ENCODE results near the gene C11orf16.
A peak's percentile ranks its signal among the peaks of the same experiment; 100 is the strongest.
"Not testable (repeated sequence)": the region's sequence is repeated elsewhere in the genome, so short reads cannot be mapped to it uniquely, and the experiment has no call there.

C11orf16 gene, protein sequence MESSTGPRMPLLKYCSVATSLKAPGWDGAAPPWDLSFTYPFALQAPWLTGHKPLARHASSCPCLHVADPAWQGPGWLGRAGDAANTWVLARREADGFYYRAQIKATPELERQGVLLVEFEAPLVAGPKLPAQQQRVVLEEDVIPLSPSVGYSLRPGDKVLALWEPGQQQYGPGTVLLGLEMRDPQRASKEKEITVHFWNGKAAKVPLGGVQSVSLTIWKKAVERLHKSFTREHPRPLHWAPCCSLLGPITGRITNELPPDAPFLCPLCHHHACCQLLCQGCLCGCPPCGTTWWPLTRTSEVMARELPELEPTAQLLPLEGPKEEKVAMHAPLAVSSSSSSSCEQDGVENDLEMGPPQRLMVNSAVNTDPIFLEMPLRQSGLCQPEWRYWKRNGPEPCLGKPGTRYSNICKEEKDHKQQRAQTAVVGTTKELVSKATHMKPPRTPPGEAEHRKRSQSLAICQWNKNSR

DNA sequence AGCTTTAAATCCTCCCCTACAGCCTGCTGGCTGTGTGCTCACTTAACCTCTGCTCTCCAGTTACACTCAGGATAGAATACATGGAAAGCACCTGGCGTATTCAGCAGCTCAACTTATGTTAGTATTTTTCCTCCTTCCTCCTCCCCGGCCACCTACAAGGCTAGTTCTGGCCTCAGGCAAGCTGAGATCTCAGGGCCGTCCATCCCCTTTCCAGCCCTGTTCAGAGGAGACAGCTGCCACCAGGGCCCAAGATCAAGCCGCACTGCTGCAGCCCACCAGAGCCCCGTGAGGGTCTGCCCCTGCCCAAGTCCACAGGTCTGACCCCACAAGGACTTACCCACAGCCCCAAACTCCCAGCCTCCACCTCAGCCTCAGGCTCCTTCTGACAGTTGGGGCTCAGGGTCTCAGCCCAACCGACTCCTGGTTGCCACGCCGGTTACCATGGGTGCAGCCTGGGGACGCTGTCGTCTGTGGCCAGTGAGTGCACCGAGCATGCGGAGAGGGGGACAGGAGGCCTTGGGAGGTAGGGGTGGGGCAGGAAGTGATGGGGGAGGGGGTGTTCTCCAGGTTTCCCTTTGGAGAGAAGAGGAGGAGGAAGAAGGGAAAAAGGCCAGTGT lies at the start of gene C11orf16:
TSS of gene C11orf16 (minus strand) at position 384 of the 617 bp plus-strand sequence. CDS start 639 bp downstream, outside the sequence.
- no peak for DNase-seq (ENCODE audit: low spot score)

DNA sequence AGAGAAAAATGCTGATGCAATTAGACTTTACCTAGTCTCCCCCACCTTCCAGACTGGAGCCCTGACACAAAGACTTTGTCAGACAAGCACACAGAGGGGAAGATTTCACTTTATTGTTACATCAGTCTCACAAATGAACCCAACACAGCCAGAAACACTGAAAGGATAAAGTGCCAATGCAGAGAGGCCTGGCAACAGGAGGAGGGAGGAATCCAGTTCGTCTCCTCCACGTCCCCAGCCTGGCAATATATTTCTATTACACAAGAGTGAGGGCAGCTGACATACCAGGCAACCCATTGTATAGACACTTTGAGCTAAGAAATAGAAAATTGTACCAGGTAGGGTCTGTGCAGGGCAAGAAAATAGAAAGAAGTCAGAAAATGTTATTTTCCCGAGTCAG lies 47.7 kb upstream of the C11orf16 start:
- DNase-seq (ENCODE audit: low spot score), result no peak

DNA sequence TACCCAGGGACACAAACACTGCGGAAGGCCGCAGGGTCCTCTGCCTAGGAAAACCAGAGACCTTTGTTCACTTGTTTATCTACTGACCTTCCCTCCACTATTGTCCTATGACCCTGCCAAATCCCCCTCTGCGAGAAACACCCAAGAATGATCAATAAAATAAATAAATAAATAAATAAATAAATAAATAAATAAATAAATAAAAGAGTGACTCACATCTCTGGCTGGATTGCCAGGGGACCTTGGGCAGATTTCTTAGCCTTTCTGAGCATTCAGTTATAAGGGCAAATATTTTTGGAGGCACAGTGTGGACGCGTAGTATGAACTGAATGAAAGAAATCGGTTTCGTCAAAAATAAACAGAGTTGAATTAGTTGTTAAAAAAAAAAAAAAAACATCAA lies 46.6 kb upstream of the C11orf16 start:
- DNase-seq (ENCODE audit: low spot score), result not testable (repeated sequence)

DNA sequence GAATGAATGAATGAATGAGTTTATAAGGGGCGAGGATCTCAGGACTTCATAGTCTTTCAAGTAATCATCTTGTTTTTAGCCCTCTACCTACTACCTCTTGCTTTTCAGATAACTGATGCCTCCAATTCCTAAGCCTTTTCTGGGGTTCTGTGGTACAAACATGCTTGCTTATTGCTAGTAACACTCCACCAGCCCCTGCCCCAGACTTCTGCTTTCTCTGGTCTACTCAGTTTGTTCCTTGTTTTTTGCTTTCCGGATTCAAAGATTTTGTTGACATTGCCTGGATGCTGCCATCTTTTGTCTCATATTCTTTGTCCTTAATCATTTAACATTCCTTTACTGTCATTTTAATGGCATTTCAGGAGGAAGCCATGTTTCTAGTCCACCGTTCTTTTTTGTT lies 40.4 kb upstream of the C11orf16 start:
- no peak for DNase-seq (ENCODE audit: low spot score)

DNA sequence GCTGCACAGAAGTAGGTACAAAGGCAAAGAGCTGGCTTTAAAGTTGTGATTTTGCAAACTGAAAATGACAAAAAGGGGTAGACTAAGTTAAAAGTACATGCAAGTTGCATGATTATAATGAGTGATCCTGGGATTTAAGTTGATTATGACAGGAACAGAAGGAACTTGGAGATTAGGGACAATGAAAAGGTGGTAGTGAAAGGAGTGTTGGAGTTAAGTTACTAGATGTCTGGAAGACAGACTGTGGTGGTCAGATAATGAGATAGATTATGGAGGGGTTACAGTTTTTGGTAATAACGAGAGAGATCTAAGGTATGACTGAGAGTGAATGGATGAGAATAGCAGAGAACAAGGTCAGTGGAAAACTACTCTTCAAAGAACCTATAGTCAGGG lies 39.2 kb upstream of the C11orf16 start:
- no peak for DNase-seq (ENCODE audit: low spot score)

DNA sequence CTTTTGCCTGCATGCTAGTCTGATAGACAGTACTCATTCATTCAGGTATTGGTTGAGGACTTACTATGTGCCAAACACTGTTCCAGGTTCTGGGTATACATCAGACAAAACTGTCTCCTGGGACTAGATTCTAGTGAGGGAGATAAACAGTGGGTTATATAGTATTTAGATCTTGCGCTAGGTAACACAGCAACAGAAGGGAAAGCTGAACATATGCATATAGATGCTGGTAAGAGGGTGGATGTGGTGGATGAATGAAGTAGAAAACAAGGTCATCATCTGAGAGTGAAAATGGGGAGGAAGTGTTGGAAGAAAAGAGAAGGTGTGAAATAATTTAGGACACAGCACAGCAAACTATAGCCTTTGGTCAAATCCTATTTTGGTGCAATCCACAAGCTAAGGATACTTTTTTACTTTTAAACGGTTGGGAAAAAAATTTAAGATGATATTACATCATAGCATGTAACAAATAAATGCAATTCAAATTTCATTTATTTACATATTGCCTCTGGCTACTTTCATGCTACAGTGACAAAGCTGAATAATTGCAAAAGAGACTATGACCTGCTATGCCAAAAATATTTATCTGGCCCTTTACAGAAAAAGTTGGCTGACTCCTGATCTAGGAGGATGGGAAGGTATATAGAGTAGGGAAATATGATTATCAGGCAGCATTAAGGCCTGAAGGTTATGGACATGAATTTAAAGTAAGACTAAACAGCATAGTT lies 38.6 kb upstream of the C11orf16 start:
- DNase-seq (ENCODE audit: low spot score), result no peak

DNA sequence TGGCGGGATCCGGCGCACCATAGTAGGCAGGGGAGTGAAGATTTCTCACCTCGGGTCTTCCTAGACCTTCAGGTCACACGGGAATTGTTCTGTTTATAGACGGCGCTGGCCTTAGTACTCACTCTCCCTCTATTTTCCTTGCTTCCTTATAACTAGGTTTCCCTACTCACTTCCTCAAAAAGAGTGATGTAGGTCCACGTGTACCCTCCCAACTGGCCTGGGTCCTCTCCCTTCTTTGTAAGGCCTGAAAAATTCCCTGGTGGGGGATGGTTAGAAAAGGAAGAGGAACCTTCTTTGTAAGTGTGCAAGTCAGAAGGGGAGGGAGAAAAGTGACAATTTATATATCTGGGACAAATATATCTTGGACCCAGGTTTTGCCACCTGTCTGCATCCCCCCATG lies 34.4 kb upstream of the C11orf16 start:
- no peak for DNase-seq (ENCODE audit: low spot score)

DNA sequence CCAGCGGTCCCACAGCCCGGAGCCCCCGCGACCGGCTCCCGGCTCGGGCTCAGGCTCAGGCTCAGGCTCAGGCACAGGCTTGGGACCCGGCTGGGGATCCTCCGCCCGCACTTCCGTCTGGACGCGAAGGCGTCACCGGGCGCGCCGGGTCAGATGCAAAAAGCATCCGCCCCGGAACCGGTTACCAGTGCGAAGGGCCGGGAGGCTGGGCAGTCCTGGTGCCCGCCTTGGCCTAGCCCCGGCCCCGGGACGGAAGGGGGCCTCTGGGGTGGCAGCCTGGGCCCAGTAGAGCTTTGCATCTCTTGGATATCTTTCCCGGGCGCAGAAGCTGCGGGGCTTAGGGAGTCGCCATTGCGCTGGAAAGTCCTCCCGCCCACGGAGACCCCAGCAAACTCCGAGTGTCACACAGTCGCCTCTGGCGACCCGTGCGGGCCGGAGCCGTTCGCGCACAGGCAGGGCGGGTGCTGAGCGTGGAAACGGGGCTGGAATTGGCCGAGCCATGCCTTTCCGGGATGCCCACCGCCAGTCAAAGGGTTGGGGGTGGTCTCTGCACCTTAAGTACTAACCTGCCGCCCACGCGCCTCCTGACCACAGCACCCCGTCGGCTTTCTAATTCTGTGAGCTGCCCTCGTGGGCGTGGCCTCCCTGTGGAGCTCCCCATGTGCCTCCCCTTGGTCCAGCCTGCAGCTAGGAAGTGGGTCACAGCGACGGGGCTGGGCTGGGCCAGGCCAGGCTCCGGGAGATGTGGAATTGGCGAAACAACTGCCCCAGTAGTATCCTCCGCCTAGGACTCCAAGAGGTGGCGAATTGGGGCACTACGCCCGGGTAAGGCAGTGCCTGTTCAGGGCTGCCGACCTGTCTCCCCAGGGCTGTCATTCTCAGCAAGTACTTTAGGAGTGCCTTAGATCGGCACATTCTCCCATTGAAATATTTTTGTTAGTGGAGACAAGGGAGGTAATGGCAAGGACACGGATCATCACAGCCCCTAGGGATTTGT lies 31.9 kb upstream of the C11orf16 start, which contains the start of gene TMEM9B:
TSS of gene TMEM9B (minus strand) at position 119 of the 997 bp plus-strand sequence. CDS start 129 bp downstream, outside the sequence.
- DNase-seq (ENCODE audit: low spot score), result peak; percentile 93

DNA sequence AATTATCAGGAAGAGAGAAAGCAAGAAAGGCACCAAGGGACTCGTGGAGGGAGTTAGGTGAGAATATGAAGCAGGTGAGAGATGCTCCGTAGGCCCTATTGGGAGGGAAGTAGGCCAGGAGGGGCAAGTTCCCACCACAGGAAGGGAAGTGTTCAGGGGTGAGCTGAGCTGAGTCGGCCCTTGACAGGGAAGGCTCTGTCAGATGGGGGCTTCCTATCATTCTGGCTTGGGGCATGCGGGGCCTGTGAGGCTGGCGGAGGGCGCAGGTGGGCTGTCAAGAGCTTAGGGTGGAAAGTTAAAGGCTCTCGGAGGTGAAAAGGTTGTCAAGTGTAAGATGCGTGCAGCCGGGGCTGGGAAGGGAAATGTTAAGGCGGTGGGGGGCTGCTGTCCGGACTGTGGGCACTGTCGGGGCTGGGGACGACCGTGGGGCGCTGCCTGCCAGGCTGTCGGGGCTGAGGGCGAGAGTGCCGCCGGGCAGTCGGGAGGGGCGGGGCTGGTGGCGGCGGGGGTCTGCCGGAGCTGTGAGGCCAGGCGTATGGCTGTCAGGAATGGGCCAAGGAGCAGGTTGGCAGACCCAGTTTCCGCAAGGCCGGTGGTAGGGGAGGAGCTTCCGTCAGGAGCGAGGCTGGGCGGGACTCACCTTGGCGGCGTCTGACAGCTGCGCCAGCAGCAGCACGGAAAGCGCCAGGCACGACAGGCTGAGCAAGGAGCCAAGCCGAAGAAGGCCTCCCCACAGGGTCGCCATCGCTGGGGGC lies 31.0 kb upstream of the C11orf16 start:
- DNase-seq (ENCODE audit: low spot score), result peak; percentile 80

DNA sequence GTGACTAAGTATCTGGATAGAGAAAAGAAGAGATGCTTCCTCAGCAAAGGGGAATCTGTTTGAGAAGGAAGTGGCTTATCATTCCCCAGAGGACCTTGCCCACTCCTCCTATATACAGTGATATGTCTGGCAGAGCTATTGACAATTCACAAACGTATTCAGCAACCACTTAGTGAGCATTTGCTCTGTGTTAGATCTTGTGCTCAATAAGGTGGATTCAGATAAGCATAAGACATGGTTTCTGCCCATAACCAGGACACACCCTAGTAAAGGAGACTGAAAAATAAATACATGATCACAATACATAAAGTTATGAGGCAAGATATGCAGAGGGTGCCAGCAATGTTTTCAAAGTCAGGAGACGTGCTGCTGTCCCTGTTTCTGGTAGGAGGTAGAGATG lies 30.1 kb upstream of the C11orf16 start:
- no peak for DNase-seq (ENCODE audit: low spot score)

DNA sequence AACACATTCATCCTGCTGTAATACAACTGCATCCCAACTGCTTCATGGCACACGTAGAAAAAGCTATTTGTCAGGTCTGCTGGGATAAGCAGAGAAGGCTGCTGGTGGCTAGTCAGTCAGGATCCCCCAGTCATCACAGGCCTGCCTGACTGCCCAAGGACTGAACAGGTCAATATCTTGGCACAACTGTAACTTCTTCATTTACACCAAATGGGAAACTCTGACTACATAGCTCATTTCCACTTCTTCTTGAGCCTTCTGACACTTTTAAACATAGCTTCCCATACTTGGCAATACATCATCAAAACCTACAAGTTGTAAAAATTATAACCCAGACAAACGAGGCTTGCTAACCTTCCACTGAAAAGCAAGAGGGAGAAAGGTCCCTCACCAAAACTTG lies 28.7 kb upstream of the C11orf16 start:
- no peak for DNase-seq (ENCODE audit: low spot score)

DNA sequence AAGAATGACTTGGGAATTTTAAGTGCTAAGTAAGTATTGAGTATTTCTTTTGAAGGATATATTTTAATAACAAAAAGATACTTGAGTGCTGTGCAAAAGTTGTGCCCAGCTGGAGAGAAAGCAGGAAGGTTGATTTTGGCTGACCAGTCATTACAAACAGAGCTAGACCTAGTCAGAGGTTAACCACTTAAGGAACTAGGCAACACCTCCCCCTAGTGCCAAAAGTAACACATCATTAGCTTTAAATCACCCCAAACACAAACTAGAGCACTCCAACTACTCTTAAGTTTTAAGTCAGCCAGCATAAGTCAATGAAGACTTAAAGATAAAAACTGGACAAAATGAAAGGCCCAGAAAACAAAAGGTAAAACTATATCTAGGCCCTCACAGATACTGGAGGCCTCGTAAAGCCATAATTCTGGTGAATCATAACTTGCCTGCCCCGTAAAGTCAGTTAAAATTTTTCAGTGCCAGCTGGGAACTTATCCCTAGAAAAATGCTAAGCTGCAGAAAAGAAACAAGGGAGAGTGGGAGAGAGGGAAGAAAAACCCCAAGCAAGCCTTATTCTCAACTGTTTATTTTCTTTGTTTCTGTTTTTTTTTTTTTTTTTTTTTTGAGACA lies 26.9 kb upstream of the C11orf16 start:
- DNase-seq (ENCODE audit: low spot score), result peak; percentile 78

DNA sequence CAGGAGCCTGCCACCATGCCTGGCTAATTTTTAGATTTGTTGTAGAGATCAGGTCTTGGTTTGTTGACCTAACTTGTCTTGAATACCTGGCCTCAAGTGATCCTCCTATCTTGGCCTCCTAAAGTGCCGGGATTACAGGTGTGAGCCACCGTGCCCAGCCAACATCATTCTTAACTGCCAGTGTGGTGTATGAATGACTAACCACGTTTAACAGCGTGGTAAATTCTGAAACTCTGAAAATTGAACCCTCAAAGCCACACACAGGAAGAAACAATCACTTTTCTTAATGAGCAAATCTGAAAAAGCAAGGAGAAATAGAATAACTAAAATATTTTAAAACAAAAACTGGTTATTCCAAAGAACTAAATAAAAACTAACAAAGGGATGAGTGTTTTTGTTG lies 24.1 kb upstream of the C11orf16 start:
- no peak for DNase-seq (ENCODE audit: low spot score)

DNA sequence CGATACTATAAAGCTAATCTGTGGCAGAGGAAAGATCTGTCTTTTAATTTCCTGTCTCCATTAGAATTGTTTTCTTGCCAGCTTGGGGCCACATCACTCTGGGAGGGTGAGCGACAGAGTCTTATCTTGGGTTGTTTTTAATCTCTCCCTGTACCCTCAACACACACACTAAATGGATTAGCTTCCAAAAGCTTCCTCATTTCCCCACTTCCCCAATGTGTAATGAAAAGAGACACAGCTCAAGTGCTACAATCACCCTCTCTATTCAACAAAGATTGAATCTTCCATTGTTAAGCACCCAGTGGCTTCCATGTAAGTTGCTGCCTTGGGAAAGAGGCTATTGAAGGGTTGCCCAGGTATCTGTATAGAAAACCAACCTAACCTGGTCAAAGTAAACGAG lies 16.1 kb upstream of the C11orf16 start:
- DNase-seq (ENCODE audit: low spot score), result no peak

DNA sequence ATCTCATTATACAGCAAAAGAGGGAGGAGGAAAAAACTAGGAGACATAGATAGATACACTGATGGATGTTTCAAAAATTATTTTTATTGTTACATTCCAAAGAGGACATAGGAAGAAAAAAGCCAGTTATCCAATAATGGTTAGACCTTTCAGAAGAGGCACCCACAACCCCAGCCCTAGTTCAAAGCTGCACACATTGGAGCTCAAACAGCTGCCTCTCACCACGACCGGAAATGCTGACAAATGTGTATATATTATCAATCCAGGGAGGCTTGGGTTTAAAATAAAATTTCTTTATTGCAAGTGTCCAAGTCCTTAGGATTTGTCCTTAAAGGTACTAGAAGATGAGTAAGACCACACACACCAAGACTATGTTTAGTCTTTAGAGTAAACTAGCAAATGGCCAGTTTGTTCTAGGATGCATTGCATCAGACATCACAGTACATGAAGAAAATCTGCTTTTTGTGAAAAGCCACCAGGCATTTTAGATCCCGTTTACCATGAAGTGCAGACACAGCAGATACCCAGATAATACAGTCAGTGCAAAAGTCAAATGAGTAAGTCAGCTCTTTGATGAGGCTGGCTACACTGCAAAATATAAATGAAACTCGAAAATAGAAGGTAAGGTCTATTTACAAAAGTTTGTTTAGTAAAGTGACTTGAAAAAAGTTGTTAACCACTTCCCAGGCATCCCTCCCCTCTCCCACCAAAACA lies 14.6 kb upstream of the C11orf16 start:
- no peak for DNase-seq (ENCODE audit: low spot score)

DNA sequence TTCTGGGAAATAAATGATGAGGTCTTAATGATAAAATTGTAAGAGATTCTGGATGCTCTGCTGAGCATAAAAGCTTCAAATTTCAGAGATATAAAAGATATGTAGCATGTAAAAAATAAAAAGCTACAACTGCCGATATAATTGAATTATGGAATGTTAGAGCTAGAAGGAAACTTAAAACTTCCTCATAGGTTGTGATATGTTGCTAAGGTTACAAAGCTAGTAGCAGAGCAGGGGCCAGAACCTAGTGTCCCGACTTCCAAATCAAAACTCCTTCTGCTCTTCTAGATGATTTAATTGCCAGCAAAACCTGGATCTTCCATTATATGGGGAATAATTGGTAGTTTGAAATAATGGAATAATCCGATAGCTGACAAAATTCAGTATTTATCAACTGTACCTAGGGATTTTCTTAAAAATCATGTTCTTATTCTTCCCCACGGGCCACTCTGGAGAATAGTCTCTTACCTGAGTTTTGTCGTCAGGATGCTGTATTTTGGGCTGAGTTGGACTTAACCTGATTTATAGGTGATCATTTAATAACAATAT lies 9.8 kb upstream of the C11orf16 start, which contains the start of gene ASCL3:
TSS of gene ASCL3 (minus strand) at position 499 of the 549 bp plus-strand sequence. CDS start 4,855 bp downstream, outside the sequence.
- no peak for DNase-seq (ENCODE audit: low spot score)

DNA sequence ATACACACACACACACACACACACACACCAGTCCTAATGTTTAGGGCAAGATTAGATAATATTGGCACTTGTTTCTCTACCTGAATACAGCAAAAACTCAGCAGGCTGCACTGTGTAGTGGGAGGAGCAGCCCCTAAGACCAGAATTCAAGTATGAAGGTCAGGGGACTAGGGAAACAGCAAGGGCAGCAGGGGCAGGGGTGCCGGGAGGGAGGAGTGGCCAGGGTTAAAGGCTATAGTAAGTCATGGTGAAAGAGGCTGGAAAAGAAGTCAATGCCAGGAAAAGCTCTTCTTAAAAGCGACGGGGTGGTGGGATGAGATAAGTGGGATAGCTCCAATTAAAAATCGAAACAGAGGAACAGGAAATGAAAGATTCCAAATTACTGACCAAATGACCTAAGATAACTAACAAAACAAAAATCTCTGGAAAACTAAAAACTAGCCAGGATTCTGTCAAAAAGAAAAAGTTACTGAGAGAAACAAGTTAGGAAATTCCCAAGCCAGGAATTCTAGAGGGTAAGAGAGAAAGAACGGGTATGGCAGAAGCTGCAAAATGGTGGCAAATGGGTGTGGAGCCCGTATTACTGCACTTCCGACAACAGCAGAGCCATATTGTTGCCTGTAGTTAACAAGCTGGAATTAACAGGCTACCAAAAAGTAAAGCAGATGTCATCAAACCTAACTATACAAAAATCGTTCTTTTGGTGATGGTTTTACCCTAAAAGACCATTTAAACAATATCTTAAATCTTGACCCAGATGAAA lies 8.8 kb upstream of the C11orf16 start:
- no peak for DNase-seq (ENCODE audit: low spot score)

DNA sequence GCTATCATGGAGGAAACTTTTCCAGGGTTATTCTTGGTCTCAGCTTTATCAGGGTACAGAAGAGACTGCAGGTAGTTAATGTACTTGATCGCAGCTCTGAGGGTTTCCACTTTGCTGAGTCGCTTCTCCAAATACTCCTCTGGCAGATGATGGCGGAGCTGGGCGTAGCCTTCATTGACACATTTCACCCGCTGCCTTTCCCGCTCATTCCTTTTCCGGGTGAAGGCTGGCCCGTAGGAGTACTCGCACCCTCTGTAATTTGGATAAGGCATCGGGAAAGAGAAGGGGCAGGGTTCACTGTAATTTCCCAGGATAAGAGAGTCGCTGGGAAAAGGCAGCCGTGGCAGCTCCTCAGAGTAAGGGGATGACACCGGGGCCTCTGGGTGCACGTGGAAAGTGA lies 4.9 kb upstream of the C11orf16 start:
- DNase-seq (ENCODE audit: low spot score), result no peak

Data from AG08396 (cell line).